Esophagus squamous epithelium (tissue), 4 donors: Measurements from ENCODE around the gene MCUB.

Source experiments
- CTCF ChIP-seq, 6 experiments: fragments of 450-650 bp in 4 of 6; fragments of 200-600 bp in 2 of 6; sonication (generic) in 2 of 6; IDR thresholded peaks; one replicate each; pipeline ENCODE4 v1.5.1; 2016 to 2019; ENCODE audit warnings: antibody characterized with exemption in 6 of 6, mild to moderate bottlenecking in 4 of 6, moderate library complexity in 4 of 6
- POLR2A ChIP-seq, 4 donors: fragments of 450-650 bp; IDR thresholded peaks; one replicate each; pipeline ENCODE4 v1.6.1; 2017; ENCODE audit warnings: antibody characterized with exemption in 4 of 4, mild to moderate bottlenecking in 4 of 4, moderate library complexity in 3 of 4

- TF ChIP-seq CTCF (IDR thresholded peaks at IDR 0.05) (no peak), POLR2A (IDR thresholded peaks at IDR 0.05) (no peak)
Measured at GRCh38 chr4:109552237-109552636, 7.8 kb upstream of the MCUB start.
